ENCODE measurements around the gene LSM7. TPM values are rescaled to one million over a fixed set of nuclear protein-coding genes. Genes with fewer than 3 reads are reported as not detected.

The LSM7 gene
- total RNA-seq, 1 donor from 2014 or later, result 190 TPM

Other genes starting within 250 kb of the LSM7 start
- gene MOB3A, start 232.3 kb downstream of the LSM7 start, total RNA-seq, result 184 and 185 TPM in 2 replicates
- gene IZUMO4, start 231.7 kb downstream of the LSM7 start, total RNA-seq, result 9.5 and 10.0 TPM in 2 replicates
- gene AP3D1, start 177.0 kb downstream of the LSM7 start, total RNA-seq, result 104 and 113 TPM in 2 replicates
- 127 and 137 TPM in 2 replicates for gene DOT1L, start 164.7 kb downstream of the LSM7 start, total RNA-seq
- 70.5 and 71.6 TPM in 2 replicates for gene PLEKHJ1, start 92.3 kb downstream of the LSM7 start, total RNA-seq
- gene SF3A2, start 91.8 kb downstream of the LSM7 start, total RNA-seq, result 159 and 171 TPM in 2 replicates
- 4.0 and 5.1 TPM in 2 replicates for gene AMH, start 79.3 kb downstream of the LSM7 start, total RNA-seq
- 0.40 and 0.91 TPM in 2 replicates for gene JSRP1, start 72.2 kb downstream of the LSM7 start, total RNA-seq
- 0.09 TPM in 1 of 2 replicates, not detected in the other for gene PEAK3, start 46.4 kb downstream of the LSM7 start, total RNA-seq
- gene LINGO3, start 20.4 kb downstream of the LSM7 start, total RNA-seq, result 0.09 and 0.26 TPM in 2 replicates
- gene SPPL2B, start 98 bp upstream of the LSM7 start, total RNA-seq, result 69.7 and 69.8 TPM in 2 replicates
- 0.09 TPM in 1 of 2 replicates, not detected in the other for gene TMPRSS9, start 31.7 kb upstream of the LSM7 start, total RNA-seq
- 182 and 190 TPM in 2 replicates for gene TIMM13, start 99.0 kb upstream of the LSM7 start, total RNA-seq
- 120 TPM in 2 replicates for gene LMNB2, start 128.4 kb upstream of the LSM7 start, total RNA-seq
- gene GADD45B, start 147.5 kb upstream of the LSM7 start, total RNA-seq, result 101 and 102 TPM in 2 replicates

Measured in activated CD4-positive, alpha-beta T cell treated with anti-CD3 and anti-CD28 coated beads, Interleukin-2, amount 10 ng/mL, durations not matched to agents 24 days and 14 days (primary cell).